Mesendoderm (in vitro differentiated cells): Measurements from ENCODE around the gene UFD1.

ENCODE experiments used
- DNase-seq: peaks from one replicate; pipeline ENCODE4 v3.0.0; 2013
- H2AK5ac ChIP-seq: 2 replicates; pipeline ENCODE4 v1.6.1; 2013; ENCODE audit warnings: low read length, inconsistent platforms
- H2BK120ac ChIP-seq: 2 replicates; pipeline ENCODE4 v1.6.1; 2013; ENCODE audit warnings: low read depth, mild to moderate bottlenecking, low read length, moderate library complexity, mixed read lengths
- H2BK15ac ChIP-seq: replicated peaks from 2 replicates; pipeline ENCODE4 v1.6.1; 2013; ENCODE audit warnings: low read depth, mild to moderate bottlenecking, moderate library complexity
- H2BK5ac ChIP-seq: 2 replicates; pipeline ENCODE4 v1.6.1; 2013; ENCODE audit warnings: low read length, inconsistent platforms
- H3K18ac ChIP-seq: 2 replicates; pipeline ENCODE4 v1.6.1; 2013; ENCODE audit warnings: mild to moderate bottlenecking, low read length, mixed read lengths
- H3K23ac ChIP-seq: one replicate; pipeline ENCODE4 v1.6.1; 2013; ENCODE audit warnings: low read length
- H3K27ac ChIP-seq: 2 replicates; pipeline ENCODE4 v1.5.1; 2013; ENCODE audit warnings: low read depth, mild to moderate bottlenecking, inconsistent platforms, low read length, moderate library complexity
- H3K27me3 ChIP-seq: 2 replicates; pipeline ENCODE4 v1.6.1; 2013; ENCODE audit warnings: low read length, control low read depth, mild to moderate bottlenecking, inconsistent platforms; ENCODE audit not compliant: insufficient read depth, poor library complexity
- H3K36me3 ChIP-seq: 2 replicates; pipeline ENCODE4 v1.6.1; 2013; ENCODE audit warnings: low read length, inconsistent platforms; ENCODE audit not compliant: control insufficient read depth, insufficient read depth
- H3K4ac ChIP-seq: one replicate; pipeline ENCODE4 v1.6.1; 2013; ENCODE audit warnings: low read depth, mild to moderate bottlenecking, low read length, moderate library complexity
- H3K4me1 ChIP-seq: 2 replicates; pipeline ENCODE4 v1.6.1; 2013; ENCODE audit warnings: low read depth, low read length, inconsistent platforms; ENCODE audit not compliant: control insufficient read depth
- H3K4me2 ChIP-seq: 2 replicates; pipeline ENCODE4 v1.6.1; 2013; ENCODE audit warnings: low read length
- H3K4me3 ChIP-seq: 2 replicates; pipeline ENCODE4 v1.5.1; 2013; ENCODE audit warnings: mild to moderate bottlenecking, low read length
- H3K56ac ChIP-seq: one replicate; pipeline ENCODE4 v1.6.1; 2013; ENCODE audit warnings: low read length
- H3K79me1 ChIP-seq: 2 replicates; pipeline ENCODE4 v1.6.1; 2013; ENCODE audit warnings: low read length, inconsistent platforms
- H3K79me2 ChIP-seq: 2 replicates; pipeline ENCODE4 v1.6.1; 2013; ENCODE audit warnings: mild to moderate bottlenecking, low read length; ENCODE audit not compliant: control insufficient read depth, insufficient read depth
- H3K9ac ChIP-seq: 2 replicates; pipeline ENCODE4 v1.6.1; 2013; ENCODE audit warnings: low read length, inconsistent platforms
- H4K5ac ChIP-seq: one replicate; pipeline ENCODE4 v1.6.1; 2013; ENCODE audit warnings: low read length
- H4K8ac ChIP-seq: one replicate; pipeline ENCODE4 v1.6.1; 2013; ENCODE audit warnings: low read depth, mild to moderate bottlenecking, control low read depth, low read length, moderate library complexity
- WGBS: extraction: QIAGEN DNeasy Blood & Tissue Kit; methylation state at CpG from one replicate; pipeline ENCODE4 v1.1.7; 2013; ENCODE audit warnings: low lambda C conversion rate, missing lambda C conversion rate; ENCODE audit not compliant: insufficient coverage; ENCODE audit errors: extremely low coverage; 5-methylcytosine and 5-hydroxymethylcytosine counted together

UFD1 gene

DNA sequence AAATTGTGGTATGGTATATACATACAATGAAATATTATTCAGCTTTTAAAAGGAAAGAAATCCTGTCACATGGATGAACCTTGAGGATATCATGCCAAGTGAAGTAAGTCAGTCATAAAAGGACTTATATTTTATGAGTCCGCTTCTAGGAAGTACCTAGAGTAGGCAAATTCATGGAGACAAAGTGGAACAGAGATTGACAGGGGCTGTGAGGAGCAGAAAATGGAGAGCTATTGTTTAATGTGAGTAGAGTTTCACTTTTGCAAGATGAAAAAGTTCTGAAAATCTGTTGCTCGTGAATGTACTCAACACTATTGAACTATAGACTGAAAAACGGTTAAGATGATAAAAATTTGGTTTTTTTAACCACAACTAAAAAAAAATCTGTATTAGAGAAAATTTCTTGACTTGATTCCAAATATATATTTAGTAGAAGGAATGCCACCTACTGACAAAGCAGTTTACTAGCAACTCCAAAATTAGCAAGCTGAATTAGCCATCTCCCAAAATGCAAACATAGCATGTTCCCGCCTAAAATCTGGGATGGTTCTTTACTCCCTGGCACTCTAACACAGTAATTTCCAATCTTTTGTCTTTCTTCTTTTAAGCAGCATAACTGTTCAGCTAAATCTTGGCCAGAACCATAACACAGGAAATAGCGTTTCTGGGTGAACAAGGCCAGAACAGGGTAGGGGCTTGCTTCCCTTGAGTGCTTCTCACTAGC is 1.5 kb downstream of the UFD1 start:
- H2BK120ac ChIP-seq, result no peak overlapping the region
- H4K5ac ChIP-seq, result no peak overlapping the region
- no peak overlapping the region for H3K18ac ChIP-seq
- peaks cover 38% of the 10 kb centered on the region for H3K79me2 ChIP-seq
- H3K79me1 ChIP-seq, result peaks cover 26% of the 10 kb centered on the region
- peak overlapping the region; percentile 23 for H3K4me2 ChIP-seq
- H2AK5ac ChIP-seq, result no peak overlapping the region
- no peaks in the 10 kb centered on the region for H3K27me3 ChIP-seq
- peaks cover 2% of the 10 kb centered on the region for H3K4me1 ChIP-seq
- no peak overlapping the region for H3K56ac ChIP-seq
- H3K27ac ChIP-seq, result no peak overlapping the region
- H3K23ac ChIP-seq, result no peak overlapping the region
- H3K36me3 ChIP-seq, result peaks cover 5% of the 10 kb centered on the region
- no peak for DNase-seq
- H2BK15ac ChIP-seq, result no peak overlapping the region
- H3K4ac ChIP-seq, result no peak overlapping the region
- H4K8ac ChIP-seq, result no peak overlapping the region
- H2BK5ac ChIP-seq, result no peak overlapping the region
- no CpG with 5 or more reads among the region's 5 CpGs for WGBS
- no peak overlapping the region for H3K4me3 ChIP-seq
- peak overlapping the region; percentile 68 for H3K9ac ChIP-seq

DNA sequence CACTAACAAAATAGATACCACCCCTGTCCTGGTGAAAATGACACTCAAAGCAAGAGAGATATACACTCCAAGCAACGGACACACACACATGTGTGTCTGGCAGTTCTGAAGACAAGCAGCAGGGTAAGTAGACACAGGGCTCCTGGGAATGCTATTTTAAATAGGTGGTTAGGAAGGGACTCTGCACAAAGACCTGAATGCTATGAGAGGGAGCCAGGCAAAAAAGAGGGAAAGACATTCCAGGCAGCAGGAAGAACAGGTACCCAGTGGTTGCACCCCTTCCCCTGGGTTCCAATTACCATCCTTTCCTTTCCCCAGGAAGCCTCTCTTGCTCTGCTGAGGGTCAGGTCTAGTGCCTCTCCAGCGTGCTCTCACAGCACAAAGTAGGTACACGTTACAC is 3.0 kb downstream of the UFD1 start:
- Histone ChIP-seq H3K18ac (no peak overlapping the region), H3K4me3 (no peak overlapping the region), H3K79me2 (peaks cover 38% of the 10 kb centered on the region), H3K27ac (no peak overlapping the region), H3K23ac (no peak overlapping the region), H2BK120ac (no peak overlapping the region), H3K4ac (no peak overlapping the region), H3K4me1 (peaks cover 2% of the 10 kb centered on the region), H4K8ac (no peak overlapping the region), H3K27me3 (no peaks in the 10 kb centered on the region), H2BK5ac (no peak overlapping the region), H3K9ac (no peak overlapping the region), H3K79me1 (peaks cover 24% of the 10 kb centered on the region), H3K56ac (no peak overlapping the region), H2AK5ac (no peak overlapping the region), H3K4me2 (no peak overlapping the region), H4K5ac (no peak overlapping the region), H2BK15ac (no peak overlapping the region), H3K36me3 (peaks cover 8% of the 10 kb centered on the region)
- no CpG with 5 or more reads among the region's 3 CpGs for WGBS
- DNase-seq, result no peak

- Histone ChIP-seq H3K4ac (no peak overlapping the region), H3K18ac (no peak overlapping the region), H3K56ac (no peak overlapping the region), H3K79me2 (peaks cover 27% of the 10 kb centered on the region), H2AK5ac (no peak overlapping the region), H3K23ac (no peak overlapping the region), H2BK15ac (no peak overlapping the region), H3K4me2 (no peak overlapping the region), H3K27ac (no peak overlapping the region), H3K27me3 (no peaks in the 10 kb centered on the region), H3K9ac (no peak overlapping the region), H3K79me1 (peaks cover 16% of the 10 kb centered on the region), H3K4me1 (peaks cover 2% of the 10 kb centered on the region), H2BK5ac (no peak overlapping the region), H4K5ac (no peak overlapping the region), H3K36me3 (peaks cover 16% of the 10 kb centered on the region), H4K8ac (no peak overlapping the region), H2BK120ac (no peak overlapping the region), H3K4me3 (no peak overlapping the region)
- no CpG with 5 or more reads among the region's 3 CpGs for WGBS
- DNase-seq, result no peak
Measured at GRCh38 chr22:19473578-19473977, 5.4 kb downstream of the UFD1 start.

DNA sequence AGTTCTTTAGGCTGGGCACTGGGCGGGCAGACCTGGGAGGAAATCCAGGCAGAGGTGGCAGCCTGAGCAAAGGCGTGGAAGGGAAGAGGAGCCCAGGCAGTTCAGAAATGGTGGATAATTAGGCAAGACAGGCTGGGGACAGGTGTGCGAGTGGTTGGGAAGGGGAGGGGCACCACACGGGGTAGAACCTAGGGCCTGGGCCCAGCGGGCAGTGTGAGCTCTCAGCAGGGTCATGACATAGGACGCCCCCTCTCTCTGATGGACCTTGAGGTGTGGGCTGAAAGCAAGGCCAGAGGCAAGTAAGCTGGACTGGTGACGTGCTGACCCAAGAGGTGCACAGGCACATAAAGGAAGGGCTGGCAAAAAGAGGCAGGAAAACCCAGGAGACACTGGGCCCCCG is 6.8 kb downstream of the UFD1 start:
- Histone ChIP-seq H3K79me2 (peaks cover 15% of the 10 kb centered on the region), H3K79me1 (peaks cover 13% of the 10 kb centered on the region), H2BK120ac (no peak overlapping the region), H4K5ac (no peak overlapping the region), H3K9ac (no peak overlapping the region), H3K18ac (no peak overlapping the region), H3K4me3 (no peak overlapping the region), H3K36me3 (peaks cover 19% of the 10 kb centered on the region), H3K4me1 (no peaks in the 10 kb centered on the region), H3K27ac (no peak overlapping the region), H2BK5ac (no peak overlapping the region), H2BK15ac (no peak overlapping the region), H3K4me2 (no peak overlapping the region), H3K56ac (no peak overlapping the region), H2AK5ac (no peak overlapping the region), H3K27me3 (no peaks in the 10 kb centered on the region), H3K23ac (no peak overlapping the region), H3K4ac (no peak overlapping the region), H4K8ac (no peak overlapping the region)
- no peak for DNase-seq
- WGBS, result no CpG with 5 or more reads among the region's 8 CpGs

DNA sequence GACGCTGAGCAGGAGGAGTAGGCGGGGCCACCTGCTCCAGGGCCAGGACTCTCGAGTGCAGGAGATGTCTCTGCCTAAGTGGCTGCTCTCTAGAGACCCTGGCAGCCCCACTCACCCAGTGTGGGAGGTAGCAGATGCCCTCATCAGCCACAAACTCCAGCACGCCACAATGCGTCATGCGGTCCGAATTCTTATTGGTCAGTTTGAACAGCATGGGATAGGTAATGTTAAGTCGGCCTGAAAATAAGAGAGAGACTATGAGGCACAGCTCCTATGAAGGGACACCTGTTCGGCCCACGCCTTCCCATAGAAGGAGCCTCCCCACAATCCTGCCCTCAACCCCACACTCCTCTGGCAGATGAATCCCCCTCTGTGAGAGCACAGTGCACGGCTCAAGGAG is 7.4 kb downstream of the UFD1 start:
- Histone ChIP-seq H3K9ac (no peak overlapping the region), H4K5ac (no peak overlapping the region), H3K4me3 (no peak overlapping the region), H3K79me2 (peaks cover 12% of the 10 kb centered on the region), H3K79me1 (peaks cover 13% of the 10 kb centered on the region), H3K18ac (no peak overlapping the region), H2BK5ac (no peak overlapping the region), H3K27me3 (no peaks in the 10 kb centered on the region), H2BK120ac (no peak overlapping the region), H3K23ac (no peak overlapping the region), H2BK15ac (no peak overlapping the region), H3K4ac (no peak overlapping the region), H4K8ac (no peak overlapping the region), H3K4me1 (no peaks in the 10 kb centered on the region), H3K27ac (no peak overlapping the region), H3K36me3 (peaks cover 21% of the 10 kb centered on the region), H3K4me2 (no peak overlapping the region), H2AK5ac (no peak overlapping the region), H3K56ac (no peak overlapping the region)
- DNase-seq, result no peak
- WGBS, result no CpG with 5 or more reads among the region's 11 CpGs

GRCh38 chr22:19470010-19470409 is 9.0 kb downstream of the UFD1 start:
- H3K27ac ChIP-seq, result no peak overlapping the region
- H4K5ac ChIP-seq, result no peak overlapping the region
- peaks cover 23% of the 10 kb centered on the region for H3K36me3 ChIP-seq
- H3K23ac ChIP-seq, result no peak overlapping the region
- H3K79me1 ChIP-seq, result peaks cover 5% of the 10 kb centered on the region
- WGBS, result no CpG with 5 or more reads among the region's 2 CpGs
- H3K4ac ChIP-seq, result no peak overlapping the region
- H3K9ac ChIP-seq, result no peak overlapping the region
- no peak overlapping the region for H3K56ac ChIP-seq
- no peak overlapping the region for H2BK15ac ChIP-seq
- H4K8ac ChIP-seq, result no peak overlapping the region
- H3K27me3 ChIP-seq, result no peaks in the 10 kb centered on the region
- H2BK5ac ChIP-seq, result no peak overlapping the region
- no peak overlapping the region for H2AK5ac ChIP-seq
- H3K4me1 ChIP-seq, result no peaks in the 10 kb centered on the region
- no peak overlapping the region for H3K4me2 ChIP-seq
- no peaks in the 10 kb centered on the region for H3K79me2 ChIP-seq
- no peak for DNase-seq
- no peak overlapping the region for H3K4me3 ChIP-seq
- H2BK120ac ChIP-seq, result no peak overlapping the region
- no peak overlapping the region for H3K18ac ChIP-seq
